HG03095 (cell line): ENCODE results near the gene PDE8B.

ENCODE experiments used
- ATAC-seq: cut with Tn5 transposase; IDR thresholded peaks from one replicate; pipeline ENCODE4 v1.9.1; 2021; ENCODE audit warnings: moderate library complexity; ENCODE audit not compliant: unreplicated experiment

PDE8B gene

DNA sequence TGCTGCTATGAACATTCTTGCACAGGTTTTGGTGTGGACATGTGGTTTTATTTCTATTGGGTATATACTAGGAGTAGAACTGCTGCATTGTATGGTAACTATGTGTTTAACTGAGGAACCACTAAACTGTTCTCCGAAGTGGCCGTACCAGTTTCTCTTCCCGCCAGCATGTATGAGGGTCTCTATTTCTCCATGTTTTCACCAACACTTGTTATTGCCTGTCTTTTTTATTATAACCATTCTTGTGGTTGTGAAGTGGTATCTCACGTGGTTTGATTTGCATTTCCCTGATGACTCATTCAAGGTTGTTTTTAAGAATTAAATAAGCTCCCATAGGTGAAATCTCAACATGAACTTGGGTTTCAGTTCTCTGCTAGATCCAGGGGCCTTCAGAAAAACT lies 19.4 kb downstream of the PDE8B start:
- ATAC-seq: no peak

GRCh38 chr5:77230727-77231470 lies 20.4 kb downstream of the PDE8B start:
- ATAC-seq: no peak

DNA sequence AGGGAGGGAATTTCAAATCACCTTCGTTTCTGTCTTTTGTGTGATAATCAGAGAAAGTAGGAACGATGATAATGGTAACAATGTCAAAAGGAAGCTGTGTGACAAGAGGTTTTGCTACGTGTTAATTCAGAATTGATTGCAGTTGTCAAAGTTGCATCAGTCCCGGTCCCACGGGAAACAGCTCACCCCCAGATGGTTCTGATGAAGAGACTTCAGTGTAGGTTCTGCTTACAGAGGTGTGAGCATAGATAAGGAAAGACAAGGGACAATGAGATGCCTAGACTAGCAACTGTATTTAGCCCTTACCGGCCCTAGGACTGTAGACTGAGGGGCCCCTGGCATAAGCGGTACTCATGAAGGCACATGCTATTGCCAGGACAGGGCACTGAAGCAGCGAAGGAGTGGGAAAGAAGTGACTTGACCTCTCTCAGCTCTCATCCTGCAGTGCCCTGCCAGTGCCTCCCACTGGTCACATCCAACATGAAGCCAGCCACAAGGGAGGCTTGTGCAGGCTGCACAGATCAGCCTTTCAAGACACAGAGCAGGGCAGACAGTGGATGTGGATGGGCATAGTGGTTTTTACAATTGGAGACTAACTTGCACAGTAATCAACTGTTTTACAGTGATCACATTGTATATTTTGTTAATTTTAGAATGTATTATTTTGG lies 21.1 kb downstream of the PDE8B start:
- no peak for ATAC-seq

DNA sequence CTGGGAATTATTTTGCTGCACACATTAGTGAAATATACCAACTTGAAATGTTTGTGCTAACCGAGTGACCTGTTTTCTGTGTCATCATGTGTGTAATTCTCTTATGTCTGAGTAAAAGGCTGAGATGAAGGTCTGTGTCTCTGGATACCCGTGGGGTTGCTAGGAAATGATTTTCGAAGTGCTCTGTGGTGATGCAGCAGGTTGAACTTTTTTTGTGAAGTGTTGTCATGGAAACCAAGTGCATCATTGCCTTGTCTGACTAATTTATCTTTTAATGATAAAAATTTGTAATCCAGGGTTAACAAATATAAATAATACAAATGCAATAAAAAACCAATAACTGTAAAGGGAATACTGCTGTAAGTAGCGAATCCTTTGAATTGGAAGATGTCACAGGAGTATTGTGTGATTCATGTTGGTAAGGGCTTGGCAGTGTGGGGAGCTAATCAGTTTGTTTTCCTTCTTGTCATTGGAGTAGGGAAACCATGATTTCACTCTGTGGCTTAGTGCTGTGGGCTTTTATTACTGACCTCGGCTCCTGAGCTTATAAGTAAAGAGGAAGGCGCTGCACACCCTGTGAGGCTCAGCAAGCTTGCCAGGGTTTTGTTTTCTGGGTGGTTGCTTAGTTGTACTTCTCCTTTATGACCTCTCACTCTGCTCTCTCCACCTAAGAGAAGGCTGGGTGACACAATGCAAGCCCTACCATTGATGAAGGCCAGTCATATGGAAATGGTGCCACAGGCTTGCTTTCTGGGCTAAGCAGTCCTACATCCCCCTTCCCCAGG lies 22.3 kb downstream of the PDE8B start:
- no peak for ATAC-seq

DNA sequence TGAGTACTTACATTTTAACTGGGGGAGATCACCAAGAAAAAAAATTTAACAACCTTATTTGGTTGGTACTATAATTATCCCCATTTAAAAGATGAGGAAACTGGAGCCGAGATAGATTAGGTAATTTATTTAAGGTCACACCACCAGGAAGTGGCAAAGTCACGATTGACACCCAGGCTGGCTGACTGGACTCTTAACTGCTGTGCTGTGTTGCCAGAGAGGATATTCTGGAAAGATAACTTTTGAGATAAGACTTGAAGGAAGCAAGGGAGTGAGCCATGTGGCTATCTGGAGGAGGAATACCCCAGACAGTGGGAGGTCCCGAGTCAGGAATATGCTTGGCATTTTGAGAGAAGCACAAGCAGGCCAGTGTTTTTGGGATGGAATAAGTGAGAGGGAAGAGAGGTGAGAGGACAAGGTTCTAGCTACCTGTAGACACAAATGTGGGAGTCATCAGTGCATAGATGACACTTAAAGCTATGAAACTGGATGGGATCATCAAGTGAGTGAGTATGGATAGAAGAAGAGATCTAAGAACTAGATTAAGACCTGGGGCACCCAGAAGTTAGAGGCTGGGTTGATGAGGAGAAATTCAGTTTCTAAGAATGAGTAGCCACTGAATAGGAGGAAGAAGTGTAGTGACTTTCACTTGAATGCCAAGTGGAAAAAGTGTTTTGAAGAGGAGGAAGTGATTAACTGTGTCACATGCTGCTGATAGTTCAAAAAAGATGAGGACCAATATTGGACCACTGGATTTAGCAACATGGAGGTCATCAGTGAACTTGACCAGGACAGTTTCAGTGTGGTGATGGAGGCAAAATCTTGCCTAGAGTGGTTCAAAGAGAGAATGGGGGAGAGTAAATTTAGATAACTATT lies 25.6 kb downstream of the PDE8B start:
- ATAC-seq: no peak

GRCh38 chr5:77239126-77239741 lies 28.8 kb downstream of the PDE8B start:
- ATAC-seq: no peak

GRCh38 chr5:77241444-77241843 lies 31.0 kb downstream of the PDE8B start:
- ATAC-seq: no peak

- ATAC-seq: no peak
These were observed 39.0 kb downstream of the PDE8B start for GRCh38 chr5:77249475-77249874.

- no peak for ATAC-seq
These were observed 39.5 kb downstream of the PDE8B start for GRCh38 chr5:77250021-77250420.

- ATAC-seq: no peak
These were observed 41.4 kb downstream of the PDE8B start for GRCh38 chr5:77251921-77252320.

GRCh38 chr5:77255617-77256016 lies 45.1 kb downstream of the PDE8B start:
- no peak for ATAC-seq

- ATAC-seq: no peak
These were observed 45.9 kb downstream of the PDE8B start for GRCh38 chr5:77256406-77256805.

GRCh38 chr5:77258652-77259051 lies 48.2 kb downstream of the PDE8B start:
- no peak for ATAC-seq

DNA sequence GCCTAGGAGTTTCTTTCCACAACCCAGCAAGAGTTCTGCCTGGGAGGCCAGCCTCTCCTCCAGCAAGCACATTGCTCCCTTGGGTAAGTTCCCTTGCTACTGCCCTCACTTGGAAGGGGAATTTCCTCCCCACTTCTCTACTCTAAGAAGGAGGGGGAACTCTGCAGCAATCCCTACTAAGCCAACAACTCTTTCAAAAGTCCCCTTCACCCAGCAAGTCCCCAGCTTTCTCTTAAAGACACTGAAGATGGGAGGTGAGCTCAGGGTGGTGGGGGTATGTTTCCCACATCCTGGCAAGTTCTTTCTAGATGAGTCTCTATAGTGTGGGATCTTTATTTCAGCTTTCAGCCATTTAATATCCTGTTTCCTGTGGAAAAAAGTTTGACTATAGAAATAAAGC lies 49.0 kb downstream of the PDE8B start:
- ATAC-seq: no peak

DNA sequence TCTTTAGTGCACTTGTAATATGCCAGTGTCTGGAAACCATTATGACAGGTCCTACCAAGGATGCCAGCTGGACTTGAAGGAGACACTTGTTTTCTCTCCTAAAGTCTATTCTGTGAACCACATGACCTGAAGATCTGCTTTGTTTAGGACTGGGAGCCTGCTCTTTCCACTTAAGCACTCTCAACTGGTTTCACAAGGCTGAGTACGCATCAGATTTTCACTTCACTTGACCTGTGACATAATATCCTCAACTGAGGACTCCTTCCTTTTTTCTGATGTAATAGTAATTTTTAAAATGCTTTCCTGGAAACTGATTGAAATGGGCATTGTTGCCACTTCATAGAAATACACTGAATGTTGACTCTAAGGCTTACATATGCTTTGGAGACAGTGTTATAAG lies 52.2 kb downstream of the PDE8B start:
- ATAC-seq: no peak

DNA sequence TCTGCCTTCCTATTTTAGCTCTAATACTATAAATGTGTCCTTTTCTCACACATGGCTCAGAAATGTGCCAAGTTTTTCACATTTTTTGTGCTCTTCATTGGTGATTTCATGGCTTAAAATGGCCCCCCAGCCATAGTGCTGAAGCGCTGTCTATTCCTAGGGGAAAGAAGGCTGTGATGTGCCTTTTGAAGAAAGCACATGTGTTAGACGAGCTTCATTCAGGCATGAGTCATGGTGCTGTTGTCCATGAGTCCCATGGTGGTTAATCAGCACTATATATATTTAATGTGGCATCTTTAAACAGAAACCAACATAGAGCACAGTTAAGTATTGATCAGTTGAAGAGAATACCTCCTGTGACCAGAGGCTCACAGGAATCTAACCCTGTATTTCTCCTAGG lies 55.8 kb downstream of the PDE8B start:
- ATAC-seq: no peak

DNA sequence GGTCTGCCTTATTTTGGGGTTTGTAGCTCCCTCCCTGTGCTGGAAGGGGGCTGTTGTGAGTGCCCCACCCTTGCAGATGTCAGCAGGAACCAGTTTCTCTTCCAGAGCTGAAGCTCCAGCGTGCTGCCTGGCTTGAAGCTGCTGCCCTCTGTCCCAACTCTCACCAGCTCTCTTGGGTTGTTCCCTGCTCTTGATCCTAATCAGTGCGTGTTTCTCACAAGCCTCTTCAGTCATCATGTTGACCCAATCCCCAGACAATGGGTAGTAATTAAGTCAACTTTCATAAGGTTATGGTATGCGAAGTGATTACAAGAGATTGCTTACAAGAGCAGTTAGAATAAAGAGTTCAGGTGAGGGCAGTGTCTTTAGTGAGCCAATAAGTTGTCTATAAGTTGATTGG lies 57.0 kb downstream of the PDE8B start:
- no peak for ATAC-seq

DNA sequence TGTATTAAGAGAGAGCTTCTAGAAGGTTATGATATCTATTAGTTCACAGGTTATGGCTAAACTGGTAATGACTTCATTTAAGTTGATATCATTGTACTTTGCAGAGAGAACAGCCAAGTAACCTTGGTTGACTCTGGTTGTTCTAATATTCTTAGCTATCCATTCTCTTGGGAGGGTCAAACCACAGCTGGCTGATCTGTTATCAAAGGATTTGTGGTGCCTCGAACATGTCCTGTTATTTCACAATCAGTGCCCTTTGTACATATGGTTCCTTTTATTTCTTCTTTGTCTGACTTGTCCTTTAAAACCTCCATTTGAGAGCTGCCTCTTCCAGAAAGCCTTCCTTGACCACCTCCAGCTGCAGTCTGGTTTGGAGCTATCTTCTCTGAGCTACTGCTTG lies 61.7 kb downstream of the PDE8B start:
- no peak for ATAC-seq

DNA sequence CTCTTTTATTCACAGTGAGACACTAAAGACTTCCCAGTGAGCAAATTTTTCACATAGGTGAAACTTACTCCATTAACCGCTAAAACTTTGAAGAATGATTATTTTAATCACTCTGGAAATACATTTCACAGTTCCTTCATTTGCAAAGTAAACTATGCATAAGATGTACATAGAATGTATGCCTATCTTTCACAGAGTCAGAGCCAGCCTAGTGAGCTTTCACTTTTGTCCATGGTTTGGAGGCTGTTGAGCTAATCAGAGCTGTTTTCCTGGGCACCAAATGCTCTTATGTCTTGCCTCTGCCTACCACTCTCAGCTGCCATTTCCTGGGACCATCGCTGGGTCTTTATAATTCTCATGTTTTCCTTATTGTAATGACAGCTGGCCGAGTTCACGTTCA lies 67.3 kb downstream of the PDE8B start:
- no peak for ATAC-seq

DNA sequence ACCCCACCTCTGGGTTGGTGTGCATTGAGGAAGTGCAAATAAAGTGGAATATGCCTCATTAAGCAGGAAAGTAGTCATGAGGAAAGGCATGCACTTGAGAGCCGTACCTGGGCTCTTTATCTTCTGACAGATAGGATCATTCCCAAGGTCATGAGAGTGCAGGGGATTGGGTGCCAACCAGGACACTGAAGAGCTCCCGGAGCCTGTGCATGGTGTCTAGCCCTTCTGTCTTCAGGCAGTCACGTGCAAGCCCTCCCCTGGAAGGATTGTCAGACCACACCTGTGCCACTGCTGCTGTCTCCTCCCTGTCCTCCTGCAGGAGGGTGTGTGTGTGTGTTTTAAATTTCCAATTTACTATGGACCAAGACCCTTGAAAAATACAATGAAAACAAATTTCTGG lies 69.6 kb downstream of the PDE8B start:
- ATAC-seq: no peak

DNA sequence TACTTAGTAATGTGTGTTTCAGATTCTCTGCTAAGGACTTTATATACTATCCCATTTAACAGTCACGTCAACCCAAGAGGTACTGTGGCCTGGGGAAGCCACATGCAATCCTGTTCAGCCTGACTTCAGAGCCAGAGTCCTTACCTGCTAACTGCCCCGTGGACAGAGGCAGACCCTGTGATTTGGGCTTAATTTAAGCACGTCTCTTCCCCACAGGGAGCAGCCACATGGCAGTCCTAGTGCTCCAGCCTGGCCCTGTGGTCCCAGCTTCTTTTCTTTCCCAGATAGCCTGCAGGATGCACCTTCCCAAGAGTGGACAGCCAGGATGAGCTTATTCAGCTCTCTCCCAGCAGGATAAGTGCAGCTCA lies 71.5 kb downstream of the PDE8B start:
- ATAC-seq: no peak
